ENCODE measurements around the gene LOXHD1. TPM values are rescaled to one million over a fixed set of nuclear protein-coding genes. Genes with fewer than 3 reads are reported as not detected.

LOXHD1 gene
- total RNA-seq, 4 donors from 2014 or later: 0.41 TPM; not detected in 3

GRCh38 chr18:46429130-46429529, 227.9 kb downstream of the LOXHD1 start:
- intact Hi-C loops (cut with DNase I; ENCODE audit: low total_unique reads) (no loop called here), in situ Hi-C loops (cut with MboI; ENCODE audit: low sequenced_read_pairs in 4 of 4) (no loop called here)
- Histone ChIP-seq H3K27me3 (no peaks in the 10 kb centered on the region), H3K36me3 (no peaks in the 10 kb centered on the region), H3K9me3 (no peaks in the 10 kb centered on the region), H3K4me1 (peaks cover 0 to 12% of the 10 kb centered on the region in 2 donors), H3K27ac (no peak overlapping the region), H3K4me3 (no peak overlapping the region)
- ATAC-seq: no peak
- no peak for DNase-seq
- TF ChIP-seq CTCF (IDR thresholded peaks at IDR 0.05 in 4 of 5, conservative IDR thresholded peaks at IDR 0.05 in 1 of 5): no peak
- TF ChIP-seq POLR2A (IDR thresholded peaks at IDR 0.05): no peak

- Histone ChIP-seq H3K27me3 (no peaks in the 10 kb centered on the region), H3K9me3 (no peaks in the 10 kb centered on the region), H3K36me3 (no peaks in the 10 kb centered on the region), H3K4me3 (no peak overlapping the region), H3K27ac (no peak overlapping the region), H3K4me1 (peaks cover under 1 to 19% of the 10 kb centered on the region in 2 donors)
- ATAC-seq (no peak), DNase-seq (no peak)
- intact Hi-C loops (cut with DNase I; ENCODE audit: low total_unique reads): no loop called here
- in situ Hi-C loops (cut with MboI; ENCODE audit: low sequenced_read_pairs in 4 of 4): no loop called here
- no peak for TF ChIP-seq POLR2A (IDR thresholded peaks at IDR 0.05)
- no peak for TF ChIP-seq CTCF (IDR thresholded peaks at IDR 0.05 in 4 of 5, conservative IDR thresholded peaks at IDR 0.05 in 1 of 5)
Observed at GRCh38 chr18:46428368-46428767, 228.7 kb downstream of the LOXHD1 start.

GRCh38 chr18:46427216-46427995, 229.6 kb downstream of the LOXHD1 start:
- DNase-seq (no peak), ATAC-seq (no peak)
- no peak overlapping the region for H3K27ac ChIP-seq
- intact Hi-C loops (cut with DNase I; ENCODE audit: low total_unique reads): no loop called here
- H3K27me3 ChIP-seq: no peaks in the 10 kb centered on the region
- H3K36me3 ChIP-seq: no peaks in the 10 kb centered on the region
- in situ Hi-C loops (cut with MboI; ENCODE audit: low sequenced_read_pairs in 4 of 4): no loop called here
- no peak overlapping the region for H3K4me3 ChIP-seq
- peaks cover 8 to 28% of the 10 kb centered on the region in 2 donors for H3K4me1 ChIP-seq
- no peaks in the 10 kb centered on the region for H3K9me3 ChIP-seq
- no peak for TF ChIP-seq CTCF (IDR thresholded peaks at IDR 0.05 in 4 of 5, conservative IDR thresholded peaks at IDR 0.05 in 1 of 5)
- no peak for TF ChIP-seq POLR2A (IDR thresholded peaks at IDR 0.05)

Other genes starting within 250 kb of the LOXHD1 start
- 1 to 10 TPM; 1.7 to 7.7 (median 3.6) TPM for gene ST8SIA5, start 99.8 kb upstream of the LOXHD1 start, total RNA-seq

Data from gastrocnemius medialis (tissue), 4 donors.